Inferior parietal cortex (tissue), 1 donor: ENCODE results near the gene POLE.

Source experiments
- DNase-seq: peaks from one replicate; pipeline ENCODE4 v3.0.0-alpha.2; 2016; ENCODE audit errors: extremely low spot score

The POLE gene

DNA sequence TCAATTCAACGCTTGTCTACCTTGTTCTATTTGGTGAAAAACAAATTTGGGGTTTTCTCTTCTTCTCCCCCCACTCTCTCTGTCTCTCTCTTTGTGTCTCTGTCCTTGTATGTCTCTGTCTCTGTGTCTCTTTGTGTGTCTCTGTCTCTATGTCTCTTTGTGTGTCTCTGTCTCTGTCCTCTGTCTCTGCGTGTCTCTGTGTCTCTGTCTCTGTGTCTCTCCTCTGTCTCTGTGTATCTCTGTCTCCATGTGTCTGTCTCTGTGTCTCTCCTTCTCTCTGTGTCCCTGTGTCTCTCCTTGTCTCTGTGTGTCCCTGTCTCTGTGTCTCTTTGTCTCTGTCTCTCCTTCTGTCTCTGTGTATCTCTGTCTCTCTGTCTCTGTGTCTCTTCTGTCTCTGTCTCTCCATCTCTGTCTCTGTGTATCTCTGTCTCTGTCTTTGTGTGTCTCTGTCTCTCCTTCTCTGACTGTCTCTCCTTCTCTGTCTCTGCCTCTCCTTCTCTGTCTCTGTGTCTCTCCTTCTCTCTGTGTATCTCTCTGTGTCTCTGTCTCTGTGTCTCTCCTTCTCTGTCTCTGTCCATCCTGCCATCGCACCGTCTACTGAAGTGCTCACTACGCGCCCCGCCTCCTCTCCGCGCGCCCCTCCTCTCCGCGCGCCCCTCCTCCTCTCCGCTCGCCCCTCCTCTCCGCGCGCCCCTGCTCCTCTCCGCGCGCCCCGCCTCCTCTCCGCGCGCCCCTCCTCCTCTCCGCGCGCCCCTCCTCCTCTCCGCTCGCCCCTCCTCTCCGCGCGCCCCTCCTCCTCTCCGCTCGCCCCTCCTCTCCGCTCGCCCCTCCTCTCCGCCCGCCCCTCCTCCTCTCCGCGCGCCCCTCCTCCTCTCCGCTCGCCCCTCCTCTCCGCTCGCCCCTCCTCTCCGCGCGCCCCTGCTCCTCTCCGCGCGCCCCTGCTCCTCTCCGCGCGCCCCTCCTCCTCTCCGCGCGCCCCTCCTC is 89.5 kb downstream of the POLE start:
- no peak for DNase-seq

DNA sequence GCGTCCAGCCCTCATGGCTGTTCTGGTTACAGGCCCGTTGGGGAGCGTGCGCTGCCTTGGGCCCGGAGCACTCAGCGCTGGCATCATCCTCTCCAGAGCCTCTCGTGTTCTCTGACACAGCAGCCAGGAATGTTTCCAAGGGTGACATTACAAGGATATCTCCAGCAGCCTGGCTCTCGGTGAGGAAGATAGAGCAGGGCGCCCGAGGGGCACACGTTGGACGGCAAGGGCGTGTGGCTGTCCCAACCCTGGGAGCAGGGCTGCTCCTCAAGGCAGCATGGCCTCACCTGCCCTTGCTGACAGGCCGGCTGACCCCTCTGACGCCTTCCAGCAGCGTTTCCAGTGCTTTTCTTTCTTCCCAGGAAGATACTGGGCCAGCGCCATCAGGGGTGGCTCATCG is 91.1 kb downstream of the POLE start:
- DNase-seq, result no peak

DNA sequence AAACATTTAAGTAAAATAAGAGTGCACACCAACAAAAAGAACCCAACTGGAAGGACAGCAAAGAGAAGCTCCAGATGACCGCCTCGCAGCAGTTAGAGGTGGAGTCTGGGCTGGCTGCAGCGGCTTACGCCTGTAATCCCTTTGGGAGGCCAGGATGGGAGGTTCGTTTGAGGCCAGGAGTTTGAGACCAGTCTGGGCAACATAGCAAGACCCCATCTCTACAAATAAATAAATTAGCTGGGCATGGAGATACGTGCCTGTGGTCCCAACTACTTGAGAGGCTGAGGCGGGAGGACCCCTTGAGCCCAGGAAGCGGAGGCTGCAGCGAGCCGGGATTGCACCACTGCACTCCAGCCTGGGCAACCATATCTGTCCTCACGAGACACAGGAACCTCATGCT is 92.0 kb downstream of the POLE start:
- no peak for DNase-seq

DNA sequence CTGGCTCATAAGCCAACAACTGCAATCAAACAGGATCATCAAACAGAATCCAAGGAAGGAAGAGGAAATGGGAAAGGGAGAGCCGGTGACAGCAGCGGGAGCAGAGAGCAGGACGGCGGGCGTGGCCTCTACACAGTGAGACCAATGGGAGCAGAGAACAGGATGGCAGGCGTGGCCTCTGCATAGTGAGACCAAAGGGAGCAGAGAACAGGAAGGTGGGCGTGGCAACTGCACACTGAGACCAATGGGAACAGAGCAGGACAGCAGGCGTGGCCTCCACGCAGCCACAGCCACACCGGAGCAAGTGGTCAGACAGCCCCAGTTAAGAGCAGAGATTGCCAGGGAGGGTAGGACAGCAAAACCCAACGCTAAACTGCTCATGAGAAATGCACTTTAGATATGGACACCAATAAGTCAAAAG is 93.2 kb downstream of the POLE start:
- DNase-seq, result peak; percentile 87

DNA sequence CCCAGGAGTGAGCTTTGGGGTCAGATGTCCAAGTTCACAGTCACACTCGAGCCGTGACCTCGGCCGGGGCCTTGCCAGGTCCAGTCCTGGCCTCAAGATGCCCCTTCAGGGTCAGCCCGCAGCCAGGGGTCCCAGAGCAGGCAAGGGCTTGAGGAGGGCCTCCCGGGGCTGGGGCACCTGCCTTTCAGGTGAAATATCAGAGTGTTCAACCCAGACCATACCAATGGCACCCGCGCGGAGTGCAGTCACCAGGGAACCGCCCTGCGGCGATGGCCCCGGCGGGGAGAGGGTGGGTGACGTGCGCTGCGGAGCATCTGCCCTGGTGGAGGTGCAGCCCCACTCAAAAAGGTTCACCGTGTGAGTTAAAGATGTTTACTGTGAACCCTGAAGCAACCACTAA is 93.6 kb downstream of the POLE start:
- no peak for DNase-seq

DNA sequence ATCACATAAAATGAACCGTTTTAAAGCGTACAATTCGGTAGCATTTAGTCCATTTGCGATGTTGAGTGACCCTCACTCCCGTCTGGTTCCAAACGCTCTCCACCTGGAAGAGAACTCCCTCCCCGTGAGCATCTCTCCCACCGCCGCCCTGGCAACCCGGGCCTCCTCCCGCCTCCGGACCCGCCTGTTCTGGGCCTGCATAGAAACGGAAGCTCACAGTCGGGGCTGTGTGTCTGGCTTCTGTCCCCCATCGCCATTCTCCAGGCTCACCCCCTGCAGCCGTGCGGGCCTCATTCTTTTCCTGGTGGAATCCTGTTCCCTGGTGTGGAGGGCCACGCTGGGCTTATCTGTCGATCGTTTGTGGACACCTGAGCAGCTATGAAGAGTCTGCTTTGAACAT is 94.1 kb downstream of the POLE start:
- DNase-seq, result no peak

DNA sequence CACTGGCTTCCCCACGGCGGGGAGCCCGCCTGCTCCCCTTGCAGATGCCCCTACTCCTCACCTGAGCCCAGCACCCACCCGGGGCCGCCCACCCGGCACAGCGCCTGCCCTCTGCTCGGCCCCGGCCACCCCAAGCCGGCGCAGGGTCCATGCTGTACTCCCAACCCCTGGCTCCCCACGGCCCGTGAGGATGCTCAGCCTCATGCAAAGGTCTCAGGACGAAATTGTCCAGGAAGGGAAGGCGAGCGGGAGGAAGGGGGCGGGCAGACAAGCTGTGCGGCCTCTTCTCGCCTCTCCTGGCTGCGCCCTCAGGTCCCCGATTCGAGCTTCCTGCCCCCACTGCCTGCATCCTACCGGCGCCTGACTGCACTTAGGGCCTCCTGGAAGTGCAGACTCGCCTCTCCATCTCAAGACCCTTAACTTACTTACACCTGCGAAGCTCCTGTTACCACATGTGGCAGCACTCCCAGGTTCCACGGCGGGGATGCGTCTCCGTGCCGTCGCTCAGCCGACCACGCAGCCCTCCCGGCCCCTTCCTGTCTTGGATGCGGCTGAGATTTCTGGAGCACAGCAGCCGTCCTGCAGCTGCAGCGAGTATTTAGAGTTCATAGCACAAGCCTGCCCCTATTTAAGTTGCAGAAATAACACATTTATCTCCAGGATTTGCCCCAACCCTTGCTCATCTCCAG is 94.7 kb downstream of the POLE start:
- no peak for DNase-seq

DNA sequence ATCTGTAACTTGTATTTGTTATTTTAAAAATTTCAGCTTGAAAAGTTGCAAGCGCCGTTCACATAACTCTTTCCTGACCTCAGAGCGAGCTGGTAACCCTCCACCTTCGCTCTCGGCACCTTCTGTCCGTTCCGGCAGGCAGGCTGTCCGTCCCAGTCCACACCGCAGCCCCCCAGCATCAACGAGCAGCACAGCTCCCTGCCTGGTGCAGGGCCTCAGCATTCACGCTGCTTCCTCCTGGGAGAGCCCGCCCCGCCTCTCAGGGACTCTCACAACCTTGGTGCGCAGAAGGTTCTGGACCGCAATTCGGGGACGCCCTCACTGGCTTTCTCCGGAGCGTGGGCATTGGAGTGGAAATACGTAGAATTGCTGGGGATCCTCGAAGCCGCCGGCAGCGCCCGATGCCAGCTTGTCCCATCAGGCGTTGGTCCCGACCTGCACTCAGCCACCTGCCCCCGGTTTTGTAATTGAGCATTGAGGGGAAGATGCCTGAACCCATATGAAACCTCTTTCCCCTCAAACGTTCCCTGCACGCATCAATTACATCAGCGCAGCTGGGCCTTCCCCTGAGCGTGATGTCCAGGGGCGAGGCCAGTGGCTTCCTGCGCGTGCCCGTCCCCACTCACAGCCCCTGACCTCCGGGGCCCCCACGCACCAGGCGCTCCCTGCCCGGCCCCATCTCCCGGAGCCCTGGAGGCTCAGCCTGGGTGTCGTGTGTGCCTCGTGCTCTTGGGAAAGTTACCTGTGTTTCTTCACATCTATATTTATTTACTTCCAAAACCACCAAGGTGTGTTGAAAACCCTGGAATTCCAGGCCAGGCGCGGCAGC is 95.8 kb downstream of the POLE start:
- no peak for DNase-seq

DNA sequence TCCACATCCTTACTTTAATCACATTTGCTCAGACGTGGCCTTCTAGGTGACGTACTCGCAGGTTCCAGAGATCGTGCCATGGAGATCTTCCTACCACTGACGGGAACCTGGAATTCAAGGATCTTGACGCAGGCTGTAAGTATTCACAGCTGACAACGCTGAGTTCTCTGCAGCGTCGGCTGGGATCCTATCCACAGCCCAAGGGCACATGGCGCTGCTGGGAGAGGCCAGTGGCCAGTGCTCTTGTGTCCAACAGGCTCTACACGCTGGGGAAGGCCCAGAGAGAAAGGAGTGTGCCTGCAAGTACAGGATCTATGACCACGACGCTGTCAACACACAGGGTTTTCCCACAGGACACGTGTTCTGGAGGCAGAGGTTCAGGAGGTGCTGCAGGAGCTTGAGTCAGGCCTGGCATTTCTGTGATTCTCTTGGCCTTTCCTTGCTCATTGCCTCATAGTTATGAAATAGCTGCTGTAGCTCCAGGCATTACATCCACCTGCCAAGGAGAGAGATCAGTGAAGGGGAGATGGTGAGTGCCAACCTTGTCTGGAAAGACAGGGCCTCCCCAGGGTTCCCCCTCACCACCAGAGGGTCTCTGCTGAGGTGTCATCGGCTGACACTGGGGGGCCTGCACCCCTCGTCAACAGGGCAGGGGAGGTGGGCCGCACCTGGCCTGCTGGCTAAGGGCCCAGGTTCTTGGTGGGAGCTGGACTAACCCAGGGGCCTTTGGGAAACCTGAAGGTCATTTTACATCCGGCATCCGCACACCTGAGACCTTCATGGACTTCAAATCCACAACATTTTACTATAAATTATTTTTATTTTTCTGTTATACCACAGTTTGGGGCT is 98.1 kb downstream of the POLE start:
- no peak for DNase-seq

DNA sequence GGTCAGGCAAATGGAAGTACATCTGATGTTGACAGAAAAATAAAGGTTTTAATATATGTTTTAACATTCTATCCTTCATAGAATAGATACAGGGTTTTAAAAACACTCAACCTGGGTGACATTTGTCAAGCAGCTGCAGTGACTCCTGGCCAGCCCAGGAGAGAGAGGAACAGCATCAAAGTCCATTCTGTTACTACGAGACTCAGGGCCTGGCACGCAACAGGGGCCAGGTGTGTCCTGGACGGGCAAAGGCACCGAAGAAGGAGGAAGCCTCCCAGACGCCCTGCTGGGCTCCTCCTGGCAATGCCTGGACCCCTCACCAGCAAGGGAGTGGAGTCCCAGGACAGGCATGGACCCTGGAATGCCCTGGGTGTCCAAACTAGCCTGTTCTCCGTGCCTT is 98.8 kb downstream of the POLE start:
- DNase-seq, result no peak

DNA sequence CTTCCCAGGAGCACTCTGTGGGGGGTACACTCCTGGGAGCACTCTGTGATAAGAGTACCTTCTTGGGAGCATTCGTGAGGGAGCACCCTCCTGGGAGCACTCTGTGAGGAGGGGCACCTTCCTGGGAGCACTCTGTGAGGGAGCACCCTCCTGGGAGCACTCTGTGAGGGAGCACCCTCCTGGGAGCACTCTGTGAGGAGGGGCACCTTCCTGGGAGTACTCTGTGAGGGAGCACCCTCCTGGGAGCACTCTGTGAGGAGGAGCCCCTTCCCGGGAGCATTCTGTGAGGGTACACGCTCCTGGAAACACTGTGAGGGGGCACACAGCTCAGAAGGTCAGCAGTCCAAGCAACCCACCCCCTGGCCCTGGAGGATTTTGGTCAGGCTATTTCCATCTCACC is 99.4 kb downstream of the POLE start:
- no peak for DNase-seq

DNA sequence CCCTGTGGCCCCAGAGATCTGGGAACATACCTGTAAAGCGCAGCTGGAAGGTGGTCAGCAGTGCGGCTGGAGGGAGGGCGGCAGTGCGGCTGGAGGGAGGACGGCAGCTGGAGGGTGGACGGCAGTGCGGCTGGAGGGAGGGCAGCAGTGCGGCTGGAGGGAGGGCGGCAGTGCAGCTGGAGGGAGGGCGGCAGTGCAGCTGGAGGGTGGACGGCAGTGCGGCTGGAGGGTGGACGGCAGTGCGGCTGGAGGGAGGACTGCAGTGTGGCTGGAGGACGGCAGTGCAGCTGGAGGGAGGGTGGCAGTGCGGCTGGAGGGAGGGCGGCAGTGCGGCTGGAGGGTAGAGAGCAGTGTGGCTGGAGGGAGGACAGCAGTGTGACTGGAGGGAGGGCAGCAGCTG is 100.2 kb downstream of the POLE start:
- DNase-seq, result no peak

DNA sequence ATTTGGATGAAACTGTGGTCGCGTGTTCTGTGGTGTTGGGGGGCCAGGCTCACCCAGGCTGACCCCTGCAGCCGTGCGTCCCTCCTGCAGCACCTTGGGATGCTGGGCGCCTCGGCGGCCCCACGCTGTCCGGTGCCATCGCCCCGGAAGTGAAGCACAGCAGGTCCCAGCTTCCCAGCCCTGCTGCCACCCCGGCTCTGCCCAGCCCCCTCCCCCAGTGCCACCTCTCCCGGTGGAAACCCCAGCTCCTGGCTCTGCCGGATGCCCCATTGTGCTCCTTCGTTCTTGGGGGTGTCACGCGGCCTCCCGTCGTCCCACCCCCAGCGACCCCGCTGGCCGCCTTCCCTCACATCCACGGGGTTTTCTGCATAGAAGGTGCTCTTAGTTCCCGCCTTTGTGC is 102.0 kb downstream of the POLE start:
- DNase-seq, result no peak

DNA sequence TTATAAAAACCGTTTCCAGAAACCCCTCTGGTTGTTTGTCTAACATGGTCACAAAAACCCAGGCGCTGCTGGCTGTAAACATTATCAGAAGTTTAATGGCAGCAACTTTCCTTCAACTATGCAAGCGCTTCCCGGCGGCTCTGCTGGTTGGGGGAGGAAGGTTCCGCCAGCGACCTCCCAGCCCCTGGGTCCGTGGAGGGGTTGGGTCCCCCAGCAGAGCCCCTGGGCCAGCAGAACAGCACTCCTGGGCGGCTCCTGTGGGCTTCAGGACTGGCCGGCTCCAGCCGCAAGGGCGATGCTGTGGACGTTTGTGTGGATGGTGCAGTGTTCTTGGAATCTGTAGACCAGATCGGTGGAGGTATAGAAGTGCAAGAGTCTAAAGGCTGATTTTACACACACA is 102.7 kb downstream of the POLE start:
- no peak for DNase-seq

DNA sequence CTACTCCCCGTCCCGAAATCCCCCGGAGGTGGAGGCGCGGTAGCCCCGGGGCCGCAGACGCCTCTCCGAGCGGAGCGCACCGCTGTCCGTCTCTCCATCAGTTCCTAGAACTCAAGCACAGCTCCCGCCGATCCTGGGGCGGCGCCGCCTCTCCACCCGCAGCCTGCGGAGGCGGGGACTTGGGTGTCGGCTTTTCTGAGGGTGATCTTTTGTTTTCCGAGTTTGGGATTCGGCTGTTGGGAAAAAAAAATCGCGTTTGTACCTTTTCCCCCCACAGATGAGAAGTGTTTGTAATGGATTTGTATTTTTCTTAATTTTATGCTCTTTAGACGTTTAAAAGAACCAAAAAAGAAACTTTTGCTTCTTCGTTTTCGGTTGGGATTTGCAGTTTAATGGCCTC is 103.4 kb downstream of the POLE start:
- no peak for DNase-seq

DNA sequence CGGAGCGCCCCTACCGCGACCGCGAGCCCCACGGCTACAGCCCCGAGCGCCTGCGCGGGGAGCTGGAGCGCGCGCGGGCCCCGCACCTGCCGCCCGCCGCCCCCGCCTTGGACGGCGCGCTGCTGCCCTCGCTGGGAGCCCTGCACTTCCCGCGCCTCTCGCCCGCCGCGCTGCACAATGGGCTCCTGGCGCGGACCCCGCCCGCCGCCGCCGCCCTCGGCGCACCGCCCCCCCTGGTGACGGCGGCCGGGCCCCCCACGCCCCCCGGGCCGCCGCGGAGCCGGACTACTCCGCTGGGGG is 103.8 kb downstream of the POLE start:
- DNase-seq, result no peak

DNA sequence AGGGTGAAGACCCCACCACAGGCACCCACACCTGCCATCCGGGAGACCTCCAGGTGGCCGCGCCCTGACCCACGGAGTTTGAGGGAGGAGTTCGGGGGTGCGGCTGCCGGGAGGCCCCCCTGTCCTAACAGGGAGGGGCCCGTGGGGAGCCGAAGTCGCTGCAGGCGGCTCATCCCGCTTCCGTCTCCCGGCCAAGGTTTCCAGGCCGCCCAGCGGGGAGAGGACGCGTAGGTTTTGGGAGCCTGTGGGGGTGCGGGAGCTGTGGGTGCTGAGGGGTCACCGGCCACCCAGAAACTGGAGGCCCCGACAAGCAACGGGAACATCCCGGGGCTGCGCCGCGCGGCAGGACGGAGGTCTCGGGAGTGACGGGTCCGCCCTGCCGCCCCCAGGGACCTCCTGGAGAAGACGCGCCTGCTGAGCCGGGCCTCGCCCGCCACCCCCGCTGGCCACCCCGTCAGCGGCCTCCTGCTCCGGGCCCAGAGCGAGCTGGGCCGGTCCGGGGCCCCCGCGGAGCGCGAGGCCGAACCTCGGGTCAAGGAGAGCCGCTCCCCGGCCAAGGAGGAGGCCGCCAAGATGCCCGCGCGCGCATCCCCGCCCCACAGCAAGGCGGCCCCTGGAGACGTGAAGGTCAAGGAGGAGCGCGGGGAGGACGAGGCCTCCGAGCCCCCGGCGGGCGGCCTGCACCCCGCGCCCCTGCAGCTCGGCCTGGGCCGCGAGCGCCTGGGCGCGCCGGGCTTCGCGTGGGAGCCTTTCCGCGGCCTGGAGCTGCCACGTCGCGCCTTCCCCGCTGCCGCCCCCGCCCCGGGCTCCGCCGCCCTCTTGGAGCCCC is 104.3 kb downstream of the POLE start:
- DNase-seq, result no peak

DNA sequence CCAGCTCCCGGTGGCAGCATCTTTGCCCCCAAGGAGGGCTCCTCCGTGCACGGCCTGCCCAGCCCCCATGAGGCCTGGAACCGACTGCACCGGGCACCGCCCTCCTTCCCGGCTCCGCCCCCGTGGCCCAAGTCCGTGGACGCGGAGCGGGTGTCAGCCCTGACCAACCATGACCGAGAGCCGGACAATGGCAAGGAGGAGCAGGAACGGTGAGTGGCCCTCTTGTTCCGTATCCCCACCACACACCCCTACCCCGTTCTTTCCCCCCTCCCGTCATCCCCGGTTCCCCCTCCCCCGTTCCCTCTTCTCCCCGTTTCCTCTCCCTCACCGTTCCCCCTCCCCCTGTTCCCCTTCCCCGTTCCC is 105.1 kb downstream of the POLE start:
- no peak for DNase-seq

DNA sequence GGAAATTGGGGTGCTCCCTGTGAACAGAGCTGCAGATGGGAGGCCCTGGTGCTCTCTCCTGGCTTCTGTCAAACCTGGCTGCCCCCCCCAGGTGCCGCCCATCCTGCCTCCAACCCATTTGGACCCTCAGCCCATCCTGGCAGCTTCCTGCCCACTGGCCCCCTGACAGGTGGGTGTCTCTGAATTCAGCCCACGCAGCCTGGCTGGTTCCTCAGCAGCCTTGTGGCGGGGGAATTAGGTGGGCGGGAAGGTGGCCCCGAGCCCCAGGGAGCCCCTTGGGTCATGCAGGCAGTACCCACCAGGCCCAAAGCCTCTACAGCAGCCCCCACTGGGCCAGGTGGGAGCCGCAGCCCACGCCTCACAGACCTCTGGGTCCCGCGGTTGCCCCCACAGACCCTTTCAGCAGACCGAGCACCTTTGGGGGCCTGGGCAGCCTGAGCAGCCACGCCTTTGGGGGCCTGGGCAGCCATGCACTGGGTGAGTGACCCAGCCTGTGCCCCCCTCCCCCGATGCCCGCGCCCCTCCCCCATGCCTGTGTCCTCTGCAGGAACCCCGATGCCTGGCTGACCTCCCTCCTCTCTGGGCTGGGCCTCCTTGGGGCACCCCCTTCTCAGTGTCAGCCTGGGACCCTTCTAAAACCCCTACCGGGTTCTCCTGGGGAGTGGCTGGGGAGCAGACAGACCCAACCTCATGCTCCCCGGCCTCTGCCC is 105.6 kb downstream of the POLE start:
- DNase-seq, result no peak

DNA sequence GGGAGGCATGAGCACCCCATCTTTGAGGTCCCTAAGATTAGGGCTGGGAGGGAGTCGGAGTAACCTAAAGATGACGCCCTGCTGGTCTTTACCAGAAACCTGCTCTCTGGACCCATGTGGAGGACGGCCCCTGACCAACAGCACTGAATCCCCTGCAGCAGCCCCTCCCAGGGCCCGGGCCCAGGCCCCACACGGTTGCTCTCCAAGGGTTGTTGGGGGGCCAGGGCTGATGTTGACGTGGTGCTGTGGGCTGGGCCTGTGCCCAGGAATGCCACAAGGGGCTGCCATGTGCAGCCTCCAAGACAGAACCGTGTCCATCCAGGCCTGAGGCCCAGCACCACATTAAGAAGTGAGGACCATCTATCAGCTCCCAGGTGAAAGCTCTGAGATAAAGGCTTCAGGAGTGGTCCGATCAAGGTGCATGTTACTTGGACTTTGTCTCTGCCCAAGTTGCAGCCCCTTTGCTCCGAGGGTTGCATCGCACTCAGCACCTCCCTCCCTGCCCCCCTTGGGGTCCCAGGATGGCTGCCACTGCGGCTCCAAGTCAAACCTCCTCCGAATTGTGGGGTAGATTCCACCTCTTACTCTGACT is 106.3 kb downstream of the POLE start:
- DNase-seq, result no peak
